ENCODE data around the gene PPARG. TPM values are rescaled to one million over a fixed set of nuclear protein-coding genes. Genes with fewer than 3 reads are reported as not detected.

PPARG gene
- polyA plus RNA-seq, 1 donor (not counting 4 experiments of a cell fraction or from before 2014, with no cell fraction given): 3.1 TPM

DNA sequence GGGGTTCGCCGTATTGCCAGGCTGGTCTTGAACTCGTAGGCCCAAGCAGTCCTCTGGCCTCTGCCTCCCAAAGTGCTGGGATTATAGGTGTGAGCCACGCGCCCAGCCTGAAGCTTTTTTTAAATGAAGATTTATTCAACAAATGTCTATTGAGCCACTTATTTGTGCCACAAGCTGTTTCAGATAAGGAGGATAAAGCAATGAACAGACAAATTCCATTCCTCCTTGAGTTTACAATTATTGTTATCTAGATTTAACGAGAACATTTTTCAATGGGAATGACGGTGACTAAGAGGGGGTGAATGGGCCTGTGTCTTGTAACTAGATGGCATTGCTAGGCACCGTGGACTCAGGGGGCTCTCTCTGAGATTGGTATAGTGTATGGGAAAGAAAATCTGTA lies 10.2 kb downstream of the PPARG start:
- Histone ChIP-seq H3K79me2 (ENCODE audit: control insufficient read depth, insufficient read depth, low read length) (no peaks in the 10 kb centered on the region), H4K20me1 (ENCODE audit: control insufficient read depth, extremely low read depth, insufficient read depth, low read length) (no peaks in the 10 kb centered on the region), H3K4me2 (ENCODE audit: control insufficient read depth, extremely low read depth, insufficient read depth, low read depth, low read length) (no peak overlapping the region), H3K9me3 (ENCODE audit: control insufficient read depth, low read depth, low read length) (no peaks in the 10 kb centered on the region), H3K9ac (ENCODE audit: control insufficient read depth, extremely low read depth, insufficient read depth, low read length) (no peak overlapping the region), H3K9me1 (ENCODE audit: control insufficient read depth, extremely low read depth, insufficient read depth, low read length) (no peaks in the 10 kb centered on the region), H3K4me3 (ENCODE audit: control insufficient read depth in 2 of 3, extremely low read depth in 1 of 3, insufficient read depth in 2 of 3, low read depth in 1 of 3, low read length in 3 of 3) (no peak overlapping the region), H3K27ac (ENCODE audit: control insufficient read depth, insufficient read depth, low read length) (no peak overlapping the region), H3K27me3 (ENCODE audit: control insufficient read depth, extremely low read depth, insufficient read depth, low read length) (no peaks in the 10 kb centered on the region), H3K4me1 (ENCODE audit: control insufficient read depth, extremely low read depth, insufficient read depth, low read length) (no peaks in the 10 kb centered on the region), H2AFZ (ENCODE audit: control insufficient read depth, low read length) (no peak overlapping the region), H3K36me3 (ENCODE audit: control insufficient read depth in 2 of 2, extremely low read depth in 1 of 2, insufficient read depth in 2 of 2, low read length in 2 of 2) (no peaks in the 10 kb centered on the region)
- DNase-seq (ENCODE audit: low read depth, low spot score) (no peak), FAIRE-seq (no peak)
- dilution Hi-C loops (cut with MboI; ENCODE audit: extremely low pct_ligation_motif_present, low sequenced_read_pairs): no loop called here
- no peak for TF ChIP-seq EZH2 (IDR thresholded peaks at IDR 0.05; ENCODE audit: low read length)
- no peak for TF ChIP-seq CTCF (optimal IDR thresholded peaks at IDR 0.05 in 1 of 3, IDR thresholded peaks at IDR 0.05 in 1 of 3, conservative IDR thresholded peaks at IDR 0.05 in 1 of 3; ENCODE audit: extremely low read depth in 1 of 3, insufficient read depth in 2 of 3, low read length in 3 of 3)

DNA sequence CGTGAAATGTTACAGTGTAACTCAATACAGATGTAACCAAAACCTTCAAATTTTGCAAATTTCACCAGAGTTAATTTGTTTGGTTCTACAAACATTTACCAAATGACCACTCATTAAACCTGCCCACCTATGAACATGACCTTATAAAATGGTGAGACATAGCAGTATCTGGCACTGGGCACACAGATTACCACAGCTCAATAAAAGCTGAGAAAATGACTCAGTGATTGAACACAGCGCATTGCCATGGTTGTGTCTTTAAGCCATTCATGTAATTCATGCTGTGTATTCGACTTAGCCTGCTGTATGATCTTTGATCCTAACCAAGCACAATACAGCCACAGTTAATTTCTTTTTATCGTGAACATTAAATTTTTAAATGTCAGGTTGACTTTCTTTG lies 11.3 kb downstream of the PPARG start:
- H3K27ac ChIP-seq (ENCODE audit: control insufficient read depth, insufficient read depth, low read length): no peak overlapping the region
- no peak for FAIRE-seq

More for the DNA sequence above, 11.3 kb downstream of the PPARG start:
- Histone ChIP-seq H3K4me3 (ENCODE audit: control insufficient read depth in 2 of 3, extremely low read depth in 1 of 3, insufficient read depth in 2 of 3, low read depth in 1 of 3, low read length in 3 of 3) (no peak overlapping the region), H3K27me3 (ENCODE audit: control insufficient read depth, extremely low read depth, insufficient read depth, low read length) (no peaks in the 10 kb centered on the region), H3K4me1 (ENCODE audit: control insufficient read depth, extremely low read depth, insufficient read depth, low read length) (no peaks in the 10 kb centered on the region), H3K9me3 (ENCODE audit: control insufficient read depth, low read depth, low read length) (no peaks in the 10 kb centered on the region), H3K9me1 (ENCODE audit: control insufficient read depth, extremely low read depth, insufficient read depth, low read length) (no peaks in the 10 kb centered on the region), H3K9ac (ENCODE audit: control insufficient read depth, extremely low read depth, insufficient read depth, low read length) (no peak overlapping the region), H2AFZ (ENCODE audit: control insufficient read depth, low read length) (no peak overlapping the region), H4K20me1 (ENCODE audit: control insufficient read depth, extremely low read depth, insufficient read depth, low read length) (no peaks in the 10 kb centered on the region), H3K36me3 (ENCODE audit: control insufficient read depth in 2 of 2, extremely low read depth in 1 of 2, insufficient read depth in 2 of 2, low read length in 2 of 2) (no peaks in the 10 kb centered on the region), H3K79me2 (ENCODE audit: control insufficient read depth, insufficient read depth, low read length) (no peaks in the 10 kb centered on the region), H3K4me2 (ENCODE audit: control insufficient read depth, extremely low read depth, insufficient read depth, low read depth, low read length) (no peak overlapping the region)
- dilution Hi-C loops (cut with MboI; ENCODE audit: extremely low pct_ligation_motif_present, low sequenced_read_pairs): no loop called here
- no peak for DNase-seq (ENCODE audit: low read depth, low spot score)
- TF ChIP-seq CTCF (optimal IDR thresholded peaks at IDR 0.05 in 1 of 3, IDR thresholded peaks at IDR 0.05 in 1 of 3, conservative IDR thresholded peaks at IDR 0.05 in 1 of 3; ENCODE audit: extremely low read depth in 1 of 3, insufficient read depth in 2 of 3, low read length in 3 of 3) (no peak), EZH2 (IDR thresholded peaks at IDR 0.05; ENCODE audit: low read length) (no peak)
